Measurements from ENCODE around the gene GADL1.

Gene GADL1

DNA sequence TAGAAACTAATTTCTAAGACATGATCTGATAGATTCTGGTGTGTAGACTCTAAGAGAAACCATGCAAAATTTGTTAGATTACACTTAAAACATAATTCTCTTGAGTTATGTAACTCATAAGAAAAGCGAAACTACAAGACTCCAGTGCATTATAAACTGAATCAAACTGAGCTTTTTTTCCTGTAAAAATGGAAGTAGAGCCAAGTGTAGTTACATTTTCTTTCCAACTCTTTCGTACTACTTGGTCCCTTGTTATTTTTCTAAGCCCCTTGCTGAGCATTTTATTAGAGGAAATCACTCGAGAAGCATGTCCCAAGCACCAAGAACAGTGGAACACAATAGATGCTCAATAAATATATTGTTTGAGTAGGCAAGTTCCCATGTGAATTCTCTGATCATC is 130.2 kb downstream of the GADL1 start:
- TF ChIP-seq EZH2 (optimal IDR thresholded peaks at IDR 0.05; ENCODE audit: low read depth, low read length) (no peak), EZH2phosphoT487 (IDR thresholded peaks at IDR 0.05; ENCODE audit: low read length) (no peak)
- TF ChIP-seq, protein P1, sequence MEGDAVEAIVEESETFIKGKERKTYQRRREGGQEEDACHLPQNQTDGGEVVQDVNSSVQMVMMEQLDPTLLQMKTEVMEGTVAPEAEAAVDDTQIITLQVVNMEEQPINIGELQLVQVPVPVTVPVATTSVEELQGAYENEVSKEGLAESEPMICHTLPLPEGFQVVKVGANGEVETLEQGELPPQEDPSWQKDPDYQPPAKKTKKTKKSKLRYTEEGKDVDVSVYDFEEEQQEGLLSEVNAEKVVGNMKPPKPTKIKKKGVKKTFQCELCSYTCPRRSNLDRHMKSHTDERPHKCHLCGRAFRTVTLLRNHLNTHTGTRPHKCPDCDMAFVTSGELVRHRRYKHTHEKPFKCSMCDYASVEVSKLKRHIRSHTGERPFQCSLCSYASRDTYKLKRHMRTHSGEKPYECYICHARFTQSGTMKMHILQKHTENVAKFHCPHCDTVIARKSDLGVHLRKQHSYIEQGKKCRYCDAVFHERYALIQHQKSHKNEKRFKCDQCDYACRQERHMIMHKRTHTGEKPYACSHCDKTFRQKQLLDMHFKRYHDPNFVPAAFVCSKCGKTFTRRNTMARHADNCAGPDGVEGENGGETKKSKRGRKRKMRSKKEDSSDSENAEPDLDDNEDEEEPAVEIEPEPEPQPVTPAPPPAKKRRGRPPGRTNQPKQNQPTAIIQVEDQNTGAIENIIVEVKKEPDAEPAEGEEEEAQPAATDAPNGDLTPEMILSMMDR (IDR thresholded peaks at IDR 0.05; ENCODE audit: low read length) = no peak
- Histone ChIP-seq H2AFZ (ENCODE audit: low read length) (no peak overlapping the region), H3K9me2 (replicated peaks; ENCODE audit: insufficient read depth, low read length) (no peaks in the 10 kb centered on the region), H3K79me2 (ENCODE audit: low read length) (no peaks in the 10 kb centered on the region), H3F3A (ENCODE audit: insufficient read depth, low read length) (no peaks in the 10 kb centered on the region), H3K4me2 (ENCODE audit: low read depth, low read length) (no peak overlapping the region), H3K4me1 (ENCODE audit: low read length) (no peaks in the 10 kb centered on the region), H4K20me1 (ENCODE audit: insufficient read depth, low read length) (no peaks in the 10 kb centered on the region), H3K36me3 (replicated peaks; ENCODE audit: insufficient read depth, low read length) (no peaks in the 10 kb centered on the region), H3K9ac (ENCODE audit: low read length) (no peak overlapping the region), H3K4me3 (ENCODE audit: low read length) (no peak overlapping the region), H3K27ac (ENCODE audit: low read length) (no peak overlapping the region), H3K27me3 (replicated peaks; ENCODE audit: insufficient read depth, low read length) (no peaks in the 10 kb centered on the region), H3K9me3 (replicated peaks; ENCODE audit: insufficient read depth, low read length) (no peaks in the 10 kb centered on the region)
- no peak for DNase-seq

DNA sequence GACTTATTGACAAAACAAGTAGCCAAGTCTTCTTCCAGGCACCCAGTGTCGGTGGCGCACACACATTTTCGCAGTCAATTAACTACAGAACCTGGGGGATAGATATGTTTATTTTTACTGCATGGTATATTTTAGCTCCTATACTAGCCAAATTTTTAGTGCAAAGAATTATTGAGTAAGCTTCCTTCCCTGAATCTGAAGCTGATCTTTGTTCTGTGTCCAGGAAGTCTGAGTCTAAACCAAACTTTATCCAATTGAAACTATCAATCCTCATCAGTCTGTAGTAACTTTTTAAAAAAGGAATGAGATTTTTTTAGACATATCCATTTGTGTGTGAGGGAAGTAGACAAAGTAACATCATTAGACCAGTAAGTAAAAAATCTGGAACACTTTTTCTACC is 133.1 kb downstream of the GADL1 start:
- Histone ChIP-seq H3K9me3 (replicated peaks; ENCODE audit: insufficient read depth, low read length) (no peaks in the 10 kb centered on the region), H3K4me3 (ENCODE audit: low read length) (no peak overlapping the region), H3K4me1 (ENCODE audit: low read length) (no peaks in the 10 kb centered on the region), H3K9me2 (replicated peaks; ENCODE audit: insufficient read depth, low read length) (no peaks in the 10 kb centered on the region), H3K9ac (ENCODE audit: low read length) (no peak overlapping the region), H3F3A (ENCODE audit: insufficient read depth, low read length) (no peaks in the 10 kb centered on the region), H3K27ac (ENCODE audit: low read length) (no peak overlapping the region), H3K27me3 (replicated peaks; ENCODE audit: insufficient read depth, low read length) (no peaks in the 10 kb centered on the region), H2AFZ (ENCODE audit: low read length) (no peak overlapping the region), H3K79me2 (ENCODE audit: low read length) (no peaks in the 10 kb centered on the region), H3K4me2 (ENCODE audit: low read depth, low read length) (no peak overlapping the region), H3K36me3 (replicated peaks; ENCODE audit: insufficient read depth, low read length) (no peaks in the 10 kb centered on the region), H4K20me1 (ENCODE audit: insufficient read depth, low read length) (no peaks in the 10 kb centered on the region)
- TF ChIP-seq, protein P1 (IDR thresholded peaks at IDR 0.05; ENCODE audit: low read length) = no peak
- no peak for TF ChIP-seq EZH2 (optimal IDR thresholded peaks at IDR 0.05; ENCODE audit: low read depth, low read length)
- TF ChIP-seq EZH2phosphoT487 (IDR thresholded peaks at IDR 0.05; ENCODE audit: low read length) = no peak
- no peak for DNase-seq

DNA sequence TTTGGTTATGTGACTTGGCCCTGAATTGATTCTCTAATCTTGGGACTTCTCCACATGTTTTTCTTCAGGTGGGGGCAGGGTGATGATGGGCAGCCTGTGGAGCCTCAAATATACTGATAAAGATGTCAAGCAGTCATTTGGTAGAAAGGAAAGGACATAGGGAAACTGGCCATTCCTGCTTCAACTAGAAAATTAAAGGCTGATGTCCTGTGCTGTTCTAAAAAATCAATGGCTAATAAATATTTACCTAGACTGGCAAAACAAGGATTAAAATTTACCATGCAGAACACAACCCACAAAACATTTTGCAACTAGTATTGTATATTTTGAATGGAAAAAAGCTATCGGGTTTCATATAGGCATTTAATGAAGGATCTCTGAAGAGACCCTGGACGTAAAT is 133.7 kb downstream of the GADL1 start:
- Histone ChIP-seq H4K20me1 (ENCODE audit: insufficient read depth, low read length) (no peaks in the 10 kb centered on the region), H3K36me3 (replicated peaks; ENCODE audit: insufficient read depth, low read length) (no peaks in the 10 kb centered on the region), H3K4me2 (ENCODE audit: low read depth, low read length) (no peak overlapping the region), H3K27me3 (replicated peaks; ENCODE audit: insufficient read depth, low read length) (no peaks in the 10 kb centered on the region), H3K4me3 (ENCODE audit: low read length) (no peak overlapping the region), H3K27ac (ENCODE audit: low read length) (no peak overlapping the region), H3K79me2 (ENCODE audit: low read length) (no peaks in the 10 kb centered on the region), H3K9me3 (replicated peaks; ENCODE audit: insufficient read depth, low read length) (no peaks in the 10 kb centered on the region), H3K4me1 (ENCODE audit: low read length) (no peaks in the 10 kb centered on the region), H3K9me2 (replicated peaks; ENCODE audit: insufficient read depth, low read length) (no peaks in the 10 kb centered on the region), H2AFZ (ENCODE audit: low read length) (no peak overlapping the region), H3K9ac (ENCODE audit: low read length) (no peak overlapping the region), H3F3A (ENCODE audit: insufficient read depth, low read length) (no peaks in the 10 kb centered on the region)
- DNase-seq = no peak
- TF ChIP-seq EZH2phosphoT487 (IDR thresholded peaks at IDR 0.05; ENCODE audit: low read length) = no peak

DNA sequence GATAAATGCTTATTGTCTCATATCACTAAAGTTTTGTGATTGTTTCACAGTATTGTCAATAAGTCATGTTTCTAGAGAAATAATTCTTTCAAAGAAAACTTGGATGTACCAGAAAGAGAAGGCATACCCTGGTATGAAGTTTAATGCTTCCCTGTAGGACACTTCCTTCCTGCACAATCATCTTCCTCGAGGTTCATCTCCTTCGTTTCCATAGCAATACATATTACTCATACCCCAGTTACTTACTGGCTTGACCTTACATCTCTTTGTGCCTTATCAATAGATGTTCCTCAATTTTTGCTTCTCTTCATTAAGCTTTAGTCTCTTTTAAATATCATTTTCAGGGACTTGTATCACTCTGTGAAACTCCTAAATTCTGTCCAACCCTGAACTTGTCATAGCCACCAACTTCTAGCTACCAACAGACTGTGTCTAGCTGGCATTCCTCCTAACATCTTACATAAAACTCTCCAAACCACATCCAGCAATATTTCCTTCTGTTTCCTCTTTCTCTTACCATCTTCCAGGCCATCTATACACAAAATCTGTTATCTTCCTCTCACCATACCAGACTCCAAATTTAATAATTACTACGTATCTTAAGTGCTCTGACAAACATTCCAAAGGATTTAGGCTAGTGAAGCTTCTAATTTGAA is 134.3 kb downstream of the GADL1 start:
- no peak for DNase-seq
- no peak overlapping the region for H3K4me2 ChIP-seq (ENCODE audit: low read depth, low read length)

More for the DNA sequence above, 134.3 kb downstream of the GADL1 start:
- H4K20me1 ChIP-seq (ENCODE audit: insufficient read depth, low read length) = no peaks in the 10 kb centered on the region
- H3K9me2 ChIP-seq (replicated peaks; ENCODE audit: insufficient read depth, low read length) = no peaks in the 10 kb centered on the region
- H3K9me3 ChIP-seq (replicated peaks; ENCODE audit: insufficient read depth, low read length) = no peaks in the 10 kb centered on the region
- TF ChIP-seq EZH2 (optimal IDR thresholded peaks at IDR 0.05; ENCODE audit: low read depth, low read length) = no peak
- TF ChIP-seq, protein P1 (IDR thresholded peaks at IDR 0.05; ENCODE audit: low read length) = no peak
- no peak for TF ChIP-seq EZH2phosphoT487 (IDR thresholded peaks at IDR 0.05; ENCODE audit: low read length)
- no peak overlapping the region for H3K27ac ChIP-seq (ENCODE audit: low read length)
- no peaks in the 10 kb centered on the region for H3K36me3 ChIP-seq (replicated peaks; ENCODE audit: insufficient read depth, low read length)
- H3F3A ChIP-seq (ENCODE audit: insufficient read depth, low read length) = no peaks in the 10 kb centered on the region
- H3K9ac ChIP-seq (ENCODE audit: low read length) = no peak overlapping the region
- no peaks in the 10 kb centered on the region for H3K79me2 ChIP-seq (ENCODE audit: low read length)
- H3K4me3 ChIP-seq (ENCODE audit: low read length) = no peak overlapping the region
- H3K27me3 ChIP-seq (replicated peaks; ENCODE audit: insufficient read depth, low read length) = no peaks in the 10 kb centered on the region
- no peaks in the 10 kb centered on the region for H3K4me1 ChIP-seq (ENCODE audit: low read length)
- no peak overlapping the region for H2AFZ ChIP-seq (ENCODE audit: low read length)
